Osteocyte (in vitro differentiated cells): ENCODE measurements around the gene PTPRS. TPM values are rescaled to one million over a fixed set of nuclear protein-coding genes. Genes with fewer than 3 reads are reported as not detected.

ENCODE experiments used
- DNase-seq: peaks from one replicate; pipeline ENCODE4 v3.0.0; 2021; ENCODE audit warnings: mixed read lengths; ENCODE audit not compliant: unreplicated experiment; ENCODE audit errors: extremely low spot score
- H3K27ac Mint-ChIP-seq: one replicate; pipeline ENCODE4 v1.8.0; 2021; ENCODE audit warnings: mild to moderate bottlenecking, mixed read lengths; ENCODE audit not compliant: unreplicated experiment
- H3K27me3 Mint-ChIP-seq: one replicate; pipeline ENCODE4 v1.8.0; 2021; ENCODE audit warnings: mixed read lengths; ENCODE audit not compliant: unreplicated experiment
- H3K36me3 Mint-ChIP-seq: one replicate; pipeline ENCODE4 v1.8.0; 2021; ENCODE audit warnings: mixed read lengths; ENCODE audit not compliant: unreplicated experiment
- H3K4me1 Mint-ChIP-seq: one replicate; pipeline ENCODE4 v1.8.0; 2021; ENCODE audit warnings: mixed read lengths; ENCODE audit not compliant: unreplicated experiment
- H3K4me3 Mint-ChIP-seq: one replicate; pipeline ENCODE4 v1.8.0; 2021; ENCODE audit warnings: mild to moderate bottlenecking, moderate library complexity, mixed read lengths; ENCODE audit not compliant: unreplicated experiment
- H3K9me3 Mint-ChIP-seq: one replicate; pipeline ENCODE4 v1.8.0; 2021; ENCODE audit warnings: mixed read lengths; ENCODE audit not compliant: unreplicated experiment
- CTCF ChIP-seq: fragments of 200-600 bp; sonication (generic); IDR thresholded peaks from 2 replicates; pipeline ENCODE4 v1.5.0; 2021; ENCODE audit warnings: antibody characterized with exemption, mild to moderate bottlenecking, moderate library complexity
- total RNA-seq: library from RNA; stranded (reverse); gene quantifications from 2 replicates; pipeline ENCODE4 v1.2.1, GENCODE V29; 2021

Gene PTPRS
- total RNA-seq, 1 donor from 2014 or later, result 185 TPM

DNA sequence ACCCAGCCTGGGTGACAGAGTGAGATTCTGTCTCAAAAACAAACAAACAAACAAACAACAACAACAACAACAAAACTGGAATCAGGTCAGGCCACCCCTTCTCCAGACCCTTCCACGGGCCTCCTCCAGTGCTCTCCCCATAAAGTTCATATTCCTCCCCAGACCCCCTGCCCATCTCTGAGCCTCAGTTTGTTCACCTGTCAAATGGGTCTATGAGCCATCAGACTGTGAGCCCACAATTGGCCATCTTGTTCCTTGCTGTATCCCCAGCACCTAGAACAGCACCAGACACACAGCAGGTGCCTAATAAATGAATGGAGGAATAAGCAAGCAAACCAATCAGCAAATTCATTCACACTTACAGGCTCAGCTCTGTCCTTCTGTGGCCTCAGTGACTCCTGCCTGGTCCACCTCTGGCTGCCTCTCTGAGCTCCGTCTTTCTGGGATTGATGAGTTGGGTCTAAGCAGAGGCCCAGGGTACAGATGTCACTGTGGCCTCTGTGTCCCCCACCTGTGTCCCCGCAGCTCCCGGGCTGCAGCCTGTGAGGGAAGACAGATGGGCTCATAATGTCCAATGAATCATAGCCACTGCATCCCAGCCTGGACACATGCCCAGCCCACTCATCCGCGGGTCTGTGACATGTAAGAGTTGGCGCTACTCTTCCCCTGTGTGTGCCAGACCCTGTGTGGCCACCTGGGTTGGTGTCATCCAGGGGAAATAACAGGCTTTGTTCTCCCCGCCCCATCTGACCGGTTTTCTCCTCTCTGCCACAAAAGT, 19.6 kb upstream of the PTPRS start:
- Mint-ChIP-seq H3K9me3 (no peaks in the 10 kb centered on the region), H3K36me3 (no peaks in the 10 kb centered on the region), H3K4me3 (no peak overlapping the region), H3K27ac (no peak overlapping the region), H3K4me1 (no peaks in the 10 kb centered on the region), H3K27me3 (peaks cover 30% of the 10 kb centered on the region)
- no peak for TF ChIP-seq CTCF
- DNase-seq, result no peak

- peaks cover 30% of the 10 kb centered on the region for H3K27me3 Mint-ChIP-seq
- H3K4me1 Mint-ChIP-seq, result no peaks in the 10 kb centered on the region
- TF ChIP-seq CTCF, result no peak
- no peak overlapping the region for H3K4me3 Mint-ChIP-seq
- no peak overlapping the region for H3K27ac Mint-ChIP-seq
- H3K9me3 Mint-ChIP-seq, result no peaks in the 10 kb centered on the region
- H3K36me3 Mint-ChIP-seq, result no peaks in the 10 kb centered on the region
- DNase-seq, result no peak
Observed at GRCh38 chr19:5358173-5358800, 17.7 kb upstream of the PTPRS start.

DNA sequence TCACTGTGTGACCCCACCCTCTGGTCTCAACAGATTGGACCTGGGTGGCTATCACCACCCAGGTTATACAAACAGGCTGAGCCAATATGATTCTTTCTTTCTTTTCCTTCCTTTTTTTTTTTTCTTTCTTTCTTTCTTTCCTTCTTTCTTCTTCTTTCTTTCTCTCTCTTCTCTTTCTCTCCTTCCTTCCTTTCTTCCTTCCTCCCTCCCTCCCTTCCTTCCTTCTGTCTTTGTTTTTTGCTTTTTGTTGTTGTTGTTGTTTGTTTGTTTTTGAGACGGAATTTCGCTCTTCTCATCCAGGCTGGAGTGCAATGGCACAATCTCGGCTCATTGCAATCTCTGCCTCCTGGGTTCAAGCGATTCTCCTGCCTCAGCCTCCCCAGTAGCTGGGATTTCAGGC, 17.0 kb upstream of the PTPRS start:
- no peaks in the 10 kb centered on the region for H3K36me3 Mint-ChIP-seq
- H3K4me3 Mint-ChIP-seq, result no peak overlapping the region
- peaks cover 30% of the 10 kb centered on the region for H3K27me3 Mint-ChIP-seq
- no peak overlapping the region for H3K27ac Mint-ChIP-seq
- DNase-seq, result no peak
- no peaks in the 10 kb centered on the region for H3K4me1 Mint-ChIP-seq
- TF ChIP-seq CTCF, result no peak
- H3K9me3 Mint-ChIP-seq, result no peaks in the 10 kb centered on the region

DNA sequence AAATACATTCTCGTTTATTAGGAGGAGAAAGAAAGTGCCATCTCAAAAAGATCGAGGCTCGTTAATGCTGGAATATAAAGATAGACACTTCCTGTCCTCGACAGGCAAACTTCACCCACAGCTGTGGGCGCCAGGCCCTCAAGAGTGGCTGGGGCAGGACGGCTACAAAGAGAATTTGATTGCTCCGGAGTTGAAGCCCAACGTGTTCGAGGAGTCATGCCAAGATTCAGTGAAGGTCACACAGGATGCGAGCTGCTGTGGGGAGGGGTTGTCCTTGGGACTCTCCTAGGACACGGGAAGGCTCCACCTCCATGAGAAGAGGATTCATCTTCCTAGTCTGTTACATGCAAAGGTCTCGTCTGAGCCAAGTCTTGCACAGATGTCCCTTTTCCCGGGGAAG, 16.3 kb upstream of the PTPRS start:
- Mint-ChIP-seq H3K36me3 (no peaks in the 10 kb centered on the region), H3K9me3 (no peaks in the 10 kb centered on the region), H3K4me1 (no peaks in the 10 kb centered on the region), H3K4me3 (no peak overlapping the region), H3K27me3 (peaks cover 33% of the 10 kb centered on the region), H3K27ac (no peak overlapping the region)
- TF ChIP-seq CTCF, result no peak
- DNase-seq, result no peak

GRCh38 chr19:5356428-5356827, 15.8 kb upstream of the PTPRS start:
- H3K36me3 Mint-ChIP-seq, result no peaks in the 10 kb centered on the region
- peaks cover 28% of the 10 kb centered on the region for H3K27me3 Mint-ChIP-seq

More at GRCh38 chr19:5356428-5356827, 15.8 kb upstream of the PTPRS start:
- Mint-ChIP-seq H3K9me3 (no peaks in the 10 kb centered on the region), H3K4me3 (no peak overlapping the region), H3K27ac (no peak overlapping the region), H3K4me1 (no peaks in the 10 kb centered on the region)
- TF ChIP-seq CTCF, result no peak
- no peak for DNase-seq
